MM.1S (cell line): ENCODE results near the gene PLD1.

ENCODE experiments used
- EZH2phosphoT487 ChIP-seq: fragments of 300-600 bp; sonication (generic); IDR thresholded peaks from 2 replicates; pipeline ENCODE4 v1.6.1; 2018; ENCODE audit warnings: antibody characterized with exemption, low read length
- TF ChIP-seq, protein P1 (sequence below): fragments of 300-600 bp; sonication (generic); IDR thresholded peaks from 2 replicates; pipeline ENCODE4 v1.5.1; 2016; ENCODE audit warnings: antibody characterized with exemption, low read length, mixed read lengths

DNA sequence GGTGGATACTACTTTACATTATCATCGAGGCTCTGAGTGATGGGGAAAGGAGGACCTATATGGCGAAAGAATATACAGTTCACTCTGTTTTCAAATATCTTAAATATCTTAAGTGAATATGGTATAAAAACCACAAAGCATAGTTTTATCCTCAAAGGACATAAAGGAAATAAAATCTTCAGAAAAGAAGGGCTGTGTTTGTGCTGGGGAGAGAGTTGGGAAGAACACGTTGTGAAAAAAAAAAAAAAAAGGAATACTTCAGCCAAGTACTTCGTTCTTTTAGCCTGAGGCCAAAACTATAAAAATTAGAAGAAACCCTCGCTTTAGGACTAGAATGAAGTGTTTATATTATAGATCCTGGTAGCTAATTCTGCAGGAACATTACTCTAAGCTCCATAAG, 22.7 kb upstream of the PLD1 start:
- TF ChIP-seq, protein P1, sequence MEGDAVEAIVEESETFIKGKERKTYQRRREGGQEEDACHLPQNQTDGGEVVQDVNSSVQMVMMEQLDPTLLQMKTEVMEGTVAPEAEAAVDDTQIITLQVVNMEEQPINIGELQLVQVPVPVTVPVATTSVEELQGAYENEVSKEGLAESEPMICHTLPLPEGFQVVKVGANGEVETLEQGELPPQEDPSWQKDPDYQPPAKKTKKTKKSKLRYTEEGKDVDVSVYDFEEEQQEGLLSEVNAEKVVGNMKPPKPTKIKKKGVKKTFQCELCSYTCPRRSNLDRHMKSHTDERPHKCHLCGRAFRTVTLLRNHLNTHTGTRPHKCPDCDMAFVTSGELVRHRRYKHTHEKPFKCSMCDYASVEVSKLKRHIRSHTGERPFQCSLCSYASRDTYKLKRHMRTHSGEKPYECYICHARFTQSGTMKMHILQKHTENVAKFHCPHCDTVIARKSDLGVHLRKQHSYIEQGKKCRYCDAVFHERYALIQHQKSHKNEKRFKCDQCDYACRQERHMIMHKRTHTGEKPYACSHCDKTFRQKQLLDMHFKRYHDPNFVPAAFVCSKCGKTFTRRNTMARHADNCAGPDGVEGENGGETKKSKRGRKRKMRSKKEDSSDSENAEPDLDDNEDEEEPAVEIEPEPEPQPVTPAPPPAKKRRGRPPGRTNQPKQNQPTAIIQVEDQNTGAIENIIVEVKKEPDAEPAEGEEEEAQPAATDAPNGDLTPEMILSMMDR, result no peak
- no peak for TF ChIP-seq EZH2phosphoT487
